ENCODE measurements around the gene KBTBD13. TPM values are rescaled to one million over a fixed set of nuclear protein-coding genes. Genes with fewer than 3 reads are reported as not detected.

Gene KBTBD13
- total RNA-seq, 4 donors from 2014 or later = not detected

DNA sequence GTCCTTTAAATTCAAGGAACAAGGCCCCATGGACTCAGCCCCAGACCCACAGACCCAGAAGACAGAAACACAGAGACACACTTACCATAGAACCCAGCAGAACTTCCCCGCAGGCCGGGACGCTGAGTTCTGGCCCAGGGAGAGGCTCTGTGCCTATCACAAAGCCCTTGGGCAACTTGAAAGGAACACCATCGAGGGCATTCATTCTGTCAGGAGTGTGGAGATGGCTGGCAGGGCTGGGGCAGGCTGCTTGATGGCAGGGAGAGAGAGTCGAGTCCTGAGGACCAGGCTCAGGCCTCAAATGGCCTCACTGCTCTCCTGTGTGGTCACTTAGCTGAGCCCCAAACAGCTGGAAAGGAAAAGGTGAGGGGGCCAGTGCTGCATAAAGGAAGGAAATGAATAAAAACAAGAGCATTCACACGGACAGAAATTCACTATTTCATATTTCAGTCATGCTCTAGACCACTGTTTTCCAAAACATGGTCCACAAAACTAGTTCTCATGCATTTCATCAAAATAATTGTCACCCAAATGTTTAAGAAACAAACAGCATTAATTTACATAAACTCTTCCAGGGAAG lies 29.6 kb downstream of the KBTBD13 start:
- WGBS, 2 donors = 77 to 80% methylated on average over 5 to 6 of the region's 6 CpGs
- no peak for TF ChIP-seq CTCF (IDR thresholded peaks at IDR 0.05)
- TF ChIP-seq POLR2A (IDR thresholded peaks at IDR 0.05) = no peak
- H3K9me3 ChIP-seq = no peaks in the 10 kb centered on the region
- no peak for DNase-seq
- H3K4me3 ChIP-seq (replicated peaks in 1 of 3) = no peak overlapping the region
- intact Hi-C loops (cut with DNase I) = no loop called here
- no peaks in the 10 kb centered on the region for H3K27me3 ChIP-seq
- peaks cover 0 to 18% of the 10 kb centered on the region in 2 donors for H3K36me3 ChIP-seq
- no peak overlapping the region for H3K27ac ChIP-seq
- no peaks in the 10 kb centered on the region for H3K4me1 ChIP-seq

DNA sequence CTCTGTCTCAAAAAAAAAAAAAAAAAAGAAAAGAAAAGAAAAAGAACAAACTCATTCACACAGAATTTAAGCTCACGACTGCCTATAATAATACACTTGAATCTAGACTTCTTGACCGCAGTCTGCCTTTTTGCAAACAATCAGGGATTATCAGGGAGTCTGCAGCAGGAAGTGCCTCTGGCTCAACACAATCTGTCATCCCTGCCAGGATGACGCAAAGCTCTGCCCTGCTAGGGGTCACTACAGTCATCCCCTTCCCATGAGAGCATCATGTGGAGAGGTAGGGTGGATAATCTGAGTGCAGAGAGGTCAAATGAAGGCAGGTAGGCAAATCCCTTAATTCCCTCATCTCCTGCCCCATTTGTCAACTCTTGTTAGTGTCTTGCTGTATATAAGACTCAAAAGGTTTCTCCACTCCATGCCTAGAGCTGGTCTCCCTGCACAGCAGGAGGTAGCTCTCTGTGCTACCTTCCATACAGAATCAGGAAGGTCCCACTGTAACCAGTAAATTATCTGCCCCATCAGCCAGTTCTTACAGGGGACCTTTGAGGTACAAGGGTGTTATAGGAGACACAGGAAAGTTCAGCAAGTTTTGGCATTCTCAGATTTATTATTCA lies 34.2 kb downstream of the KBTBD13 start:
- Histone ChIP-seq H3K9me3 (no peaks in the 10 kb centered on the region), H3K27ac (no peak overlapping the region), H3K27me3 (no peaks in the 10 kb centered on the region), H3K4me3 (replicated peaks in 1 of 3) (no peak overlapping the region), H3K36me3 (peaks cover 16 to 19% of the 10 kb centered on the region in 2 donors), H3K4me1 (no peaks in the 10 kb centered on the region)
- intact Hi-C loops (cut with DNase I) = no loop called here
- no peak for DNase-seq
- WGBS, 2 donors = 56 to 69% methylated on average over 3 of the region's 3 CpGs
- TF ChIP-seq CTCF (IDR thresholded peaks at IDR 0.05) (no peak), POLR2A (IDR thresholded peaks at IDR 0.05) (no peak)

- Histone ChIP-seq H3K27ac (no peak within 1 kb of the TSS), H3K27me3 (no peaks in the 10 kb centered on the region), H3K4me3 (replicated peaks in 1 of 3) (no peak within 1 kb of the TSS), H3K9me3 (no peaks in the 10 kb centered on the region), H3K36me3 (peaks cover 40 to 42% of the 10 kb centered on the region in 2 donors), H3K4me1 (no peaks in the 10 kb centered on the region)
- intact Hi-C loops (cut with DNase I) = no loop called here
- DNase-seq = no peak
- TF ChIP-seq POLR2A (IDR thresholded peaks at IDR 0.05) (no peak), CTCF (IDR thresholded peaks at IDR 0.05) (no peak)
- WGBS, 2 donors = 93 to 95% methylated on average over 2 of the region's 2 CpGs
Observed at GRCh38 chr15:65115086-65115485, 38.5 kb downstream of the KBTBD13 start, which contains the start of gene UBAP1L. Gene UBAP1L (minus strand): TSS chr15:65115200. CDS start chr15:65106215, 8,985 bp downstream.

DNA sequence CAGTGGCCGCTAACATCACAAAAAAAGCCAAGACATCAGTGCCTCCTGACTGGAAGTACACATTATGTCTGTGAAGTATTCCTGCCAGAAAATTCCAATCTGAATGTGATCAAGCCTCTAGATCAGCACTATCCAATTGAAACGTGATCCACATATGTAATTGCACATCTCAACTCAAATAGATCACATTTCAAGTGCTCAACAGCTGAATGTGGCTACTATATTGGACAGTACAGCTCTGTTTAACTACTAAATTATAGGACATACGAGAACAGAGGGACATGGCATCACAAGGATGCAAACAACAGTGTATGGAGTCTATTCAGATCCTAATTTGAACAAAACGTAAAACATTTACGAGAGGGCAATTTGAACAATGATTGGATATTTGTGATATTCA lies 39.0 kb downstream of the KBTBD13 start:
- H3K36me3 ChIP-seq = peaks cover 40 to 42% of the 10 kb centered on the region in 2 donors
- intact Hi-C loops (cut with DNase I) = no loop called here
- no peaks in the 10 kb centered on the region for H3K9me3 ChIP-seq
- H3K4me1 ChIP-seq = no peaks in the 10 kb centered on the region
- H3K4me3 ChIP-seq (replicated peaks in 1 of 3) = no peak overlapping the region
- no peak for TF ChIP-seq CTCF (IDR thresholded peaks at IDR 0.05)
- TF ChIP-seq POLR2A (IDR thresholded peaks at IDR 0.05) = no peak
- 83 to 92% methylated on average over 5 of the region's 5 CpGs for WGBS, 2 donors
- H3K27me3 ChIP-seq = no peaks in the 10 kb centered on the region
- no peak for DNase-seq
- H3K27ac ChIP-seq = no peak overlapping the region

Small RNA genes within 50 kb of the gene (small RNA-seq; reads per million reads assigned to genes)
- gene AC013553.1 = not detected

Other genes with a start within 250 kb of the KBTBD13 start
- gene PLEKHO2, start 234.8 kb upstream of the KBTBD13 start, total RNA-seq = 10 to 100 TPM; 31.3 to 53.6 (median 46.1) TPM
- 10 to 100 TPM in 1 of 4 donors, 1 to 10 TPM in 3; 5.1 to 11.9 (median 6.3) TPM for gene ANKDD1A, start 164.8 kb upstream of the KBTBD13 start, total RNA-seq
- 100 to 1,000 TPM; 119 to 149 (median 122) TPM for gene SPG21, start 86.8 kb upstream of the KBTBD13 start, total RNA-seq
- gene MTFMT, start 47.1 kb upstream of the KBTBD13 start, total RNA-seq = 10 to 100 TPM; 20.7 to 31.6 (median 27.1) TPM
- gene SLC51B, start 31.4 kb upstream of the KBTBD13 start, total RNA-seq = not detected
- gene RASL12, start 8.8 kb upstream of the KBTBD13 start, total RNA-seq = 10 to 100 TPM in 1 of 4 donors, 1 to 10 TPM in 3; 5.1 to 12.5 (median 7.7) TPM
- gene UBAP1L, start 38.5 kb downstream of the KBTBD13 start, total RNA-seq = 10 to 100 TPM in 1 of 4 donors, 1 to 10 TPM in 3; 8.1 to 12.6 (median 8.8) TPM
- 10 to 100 TPM; 27.5 to 43.4 (median 32.9) TPM for gene PDCD7, start 57.1 kb downstream of the KBTBD13 start, total RNA-seq
- 10 to 100 TPM; 37.9 to 57.5 (median 46.4) TPM for gene CLPX, start 108.6 kb downstream of the KBTBD13 start, total RNA-seq
- 10 to 100 TPM in 1 of 4 donors, 1 to 10 TPM in 3; 2.1 to 17.6 (median 5.0) TPM for gene CILP, start 134.7 kb downstream of the KBTBD13 start, total RNA-seq
- 10 to 100 TPM; 11.3 to 15.5 (median 13.2) TPM for gene PARP16, start 210.1 kb downstream of the KBTBD13 start, total RNA-seq
- gene RNU5A-1, start 219.3 kb downstream of the KBTBD13 start, total RNA-seq = not detected
- not detected for gene RNU5B-1, start 227.9 kb downstream of the KBTBD13 start, total RNA-seq